ENCODE data around the gene TCEA3. TPM values are rescaled to one million over a fixed set of nuclear protein-coding genes. Genes with fewer than 3 reads are reported as not detected.

Gene TCEA3
- total and polyA plus RNA-seq, 2 experiments from 2014 or later = not detected

DNA sequence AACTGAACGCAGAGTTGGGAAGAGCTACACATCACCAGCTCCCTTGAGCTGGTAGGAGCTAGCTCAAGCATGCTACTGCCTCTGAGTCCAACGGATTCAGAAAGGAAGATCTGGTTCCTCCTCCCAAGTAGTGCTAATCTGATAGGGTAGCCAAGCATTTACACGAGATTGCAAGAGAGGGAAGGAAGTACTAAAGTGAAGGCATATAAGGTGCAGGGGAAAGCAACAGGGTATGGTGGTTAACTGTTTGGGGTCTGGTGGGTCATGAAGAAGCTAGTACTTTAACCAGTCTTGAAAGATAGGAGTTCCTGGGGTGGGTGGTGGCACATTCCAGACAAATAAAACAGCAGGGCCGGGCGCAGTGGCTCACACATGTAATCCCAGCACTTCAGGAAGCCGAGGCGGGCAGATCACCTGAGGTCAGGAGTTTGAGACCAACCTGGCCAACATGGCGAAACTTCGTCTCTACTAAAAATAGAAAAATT, 34.7 kb downstream of the TCEA3 start:
- Mint-ChIP-seq H3K9me3 (peaks cover 5% of the 10 kb centered on the region; the same call in 1 of the 3 replicates), H3K27me3 (ENCODE audit: insufficient read depth, low read depth, poor library complexity) (peaks cover 54% of the 10 kb centered on the region), H3K27ac (no peak overlapping the region), H3K4me3 (no peak overlapping the region), H3K36me3 (ENCODE audit: low read depth) (no peaks in the 10 kb centered on the region), H3K4me1 (peaks cover 11% of the 10 kb centered on the region)
- H3K4me2 ChIP-seq = no peak overlapping the region
- DNase-seq (ENCODE audit: low spot score) (no peak), ATAC-seq (no peak)
- H3K27me3 ChIP-seq (ENCODE audit: insufficient read depth) = peaks cover 93% of the 10 kb centered on the region
- TF ChIP-seq ZNF114 (CRISPR knock-in tag; IDR thresholded peaks at IDR 0.05) = no peak
- TF ChIP-seq CREB1 (CRISPR knock-in tag; IDR thresholded peaks at IDR 0.05; ENCODE audit: low read depth) = no peak
- no peak for TF ChIP-seq JUNB (IDR thresholded peaks at IDR 0.05; ENCODE audit: unreplicated experiment)
- TF ChIP-seq, protein P1, sequence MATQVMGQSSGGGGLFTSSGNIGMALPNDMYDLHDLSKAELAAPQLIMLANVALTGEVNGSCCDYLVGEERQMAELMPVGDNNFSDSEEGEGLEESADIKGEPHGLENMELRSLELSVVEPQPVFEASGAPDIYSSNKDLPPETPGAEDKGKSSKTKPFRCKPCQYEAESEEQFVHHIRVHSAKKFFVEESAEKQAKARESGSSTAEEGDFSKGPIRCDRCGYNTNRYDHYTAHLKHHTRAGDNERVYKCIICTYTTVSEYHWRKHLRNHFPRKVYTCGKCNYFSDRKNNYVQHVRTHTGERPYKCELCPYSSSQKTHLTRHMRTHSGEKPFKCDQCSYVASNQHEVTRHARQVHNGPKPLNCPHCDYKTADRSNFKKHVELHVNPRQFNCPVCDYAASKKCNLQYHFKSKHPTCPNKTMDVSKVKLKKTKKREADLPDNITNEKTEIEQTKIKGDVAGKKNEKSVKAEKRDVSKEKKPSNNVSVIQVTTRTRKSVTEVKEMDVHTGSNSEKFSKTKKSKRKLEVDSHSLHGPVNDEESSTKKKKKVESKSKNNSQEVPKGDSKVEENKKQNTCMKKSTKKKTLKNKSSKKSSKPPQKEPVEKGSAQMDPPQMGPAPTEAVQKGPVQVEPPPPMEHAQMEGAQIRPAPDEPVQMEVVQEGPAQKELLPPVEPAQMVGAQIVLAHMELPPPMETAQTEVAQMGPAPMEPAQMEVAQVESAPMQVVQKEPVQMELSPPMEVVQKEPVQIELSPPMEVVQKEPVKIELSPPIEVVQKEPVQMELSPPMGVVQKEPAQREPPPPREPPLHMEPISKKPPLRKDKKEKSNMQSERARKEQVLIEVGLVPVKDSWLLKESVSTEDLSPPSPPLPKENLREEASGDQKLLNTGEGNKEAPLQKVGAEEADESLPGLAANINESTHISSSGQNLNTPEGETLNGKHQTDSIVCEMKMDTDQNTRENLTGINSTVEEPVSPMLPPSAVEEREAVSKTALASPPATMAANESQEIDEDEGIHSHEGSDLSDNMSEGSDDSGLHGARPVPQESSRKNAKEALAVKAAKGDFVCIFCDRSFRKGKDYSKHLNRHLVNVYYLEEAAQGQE (IDR thresholded peaks at IDR 0.05; ENCODE audit: unreplicated experiment) = no peak
- no peak for TF ChIP-seq EZH2 (IDR thresholded peaks at IDR 0.05; ENCODE audit: low read depth, unreplicated experiment)
- TF ChIP-seq POLR2AphosphoS5 (IDR thresholded peaks at IDR 0.05; ENCODE audit: low read depth) = no peak
- TF ChIP-seq, protein P2, sequence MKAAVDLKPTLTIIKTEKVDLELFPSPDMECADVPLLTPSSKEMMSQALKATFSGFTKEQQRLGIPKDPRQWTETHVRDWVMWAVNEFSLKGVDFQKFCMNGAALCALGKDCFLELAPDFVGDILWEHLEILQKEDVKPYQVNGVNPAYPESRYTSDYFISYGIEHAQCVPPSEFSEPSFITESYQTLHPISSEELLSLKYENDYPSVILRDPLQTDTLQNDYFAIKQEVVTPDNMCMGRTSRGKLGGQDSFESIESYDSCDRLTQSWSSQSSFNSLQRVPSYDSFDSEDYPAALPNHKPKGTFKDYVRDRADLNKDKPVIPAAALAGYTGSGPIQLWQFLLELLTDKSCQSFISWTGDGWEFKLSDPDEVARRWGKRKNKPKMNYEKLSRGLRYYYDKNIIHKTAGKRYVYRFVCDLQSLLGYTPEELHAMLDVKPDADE (IDR thresholded peaks at IDR 0.05) = no peak
- TF ChIP-seq, protein P3, sequence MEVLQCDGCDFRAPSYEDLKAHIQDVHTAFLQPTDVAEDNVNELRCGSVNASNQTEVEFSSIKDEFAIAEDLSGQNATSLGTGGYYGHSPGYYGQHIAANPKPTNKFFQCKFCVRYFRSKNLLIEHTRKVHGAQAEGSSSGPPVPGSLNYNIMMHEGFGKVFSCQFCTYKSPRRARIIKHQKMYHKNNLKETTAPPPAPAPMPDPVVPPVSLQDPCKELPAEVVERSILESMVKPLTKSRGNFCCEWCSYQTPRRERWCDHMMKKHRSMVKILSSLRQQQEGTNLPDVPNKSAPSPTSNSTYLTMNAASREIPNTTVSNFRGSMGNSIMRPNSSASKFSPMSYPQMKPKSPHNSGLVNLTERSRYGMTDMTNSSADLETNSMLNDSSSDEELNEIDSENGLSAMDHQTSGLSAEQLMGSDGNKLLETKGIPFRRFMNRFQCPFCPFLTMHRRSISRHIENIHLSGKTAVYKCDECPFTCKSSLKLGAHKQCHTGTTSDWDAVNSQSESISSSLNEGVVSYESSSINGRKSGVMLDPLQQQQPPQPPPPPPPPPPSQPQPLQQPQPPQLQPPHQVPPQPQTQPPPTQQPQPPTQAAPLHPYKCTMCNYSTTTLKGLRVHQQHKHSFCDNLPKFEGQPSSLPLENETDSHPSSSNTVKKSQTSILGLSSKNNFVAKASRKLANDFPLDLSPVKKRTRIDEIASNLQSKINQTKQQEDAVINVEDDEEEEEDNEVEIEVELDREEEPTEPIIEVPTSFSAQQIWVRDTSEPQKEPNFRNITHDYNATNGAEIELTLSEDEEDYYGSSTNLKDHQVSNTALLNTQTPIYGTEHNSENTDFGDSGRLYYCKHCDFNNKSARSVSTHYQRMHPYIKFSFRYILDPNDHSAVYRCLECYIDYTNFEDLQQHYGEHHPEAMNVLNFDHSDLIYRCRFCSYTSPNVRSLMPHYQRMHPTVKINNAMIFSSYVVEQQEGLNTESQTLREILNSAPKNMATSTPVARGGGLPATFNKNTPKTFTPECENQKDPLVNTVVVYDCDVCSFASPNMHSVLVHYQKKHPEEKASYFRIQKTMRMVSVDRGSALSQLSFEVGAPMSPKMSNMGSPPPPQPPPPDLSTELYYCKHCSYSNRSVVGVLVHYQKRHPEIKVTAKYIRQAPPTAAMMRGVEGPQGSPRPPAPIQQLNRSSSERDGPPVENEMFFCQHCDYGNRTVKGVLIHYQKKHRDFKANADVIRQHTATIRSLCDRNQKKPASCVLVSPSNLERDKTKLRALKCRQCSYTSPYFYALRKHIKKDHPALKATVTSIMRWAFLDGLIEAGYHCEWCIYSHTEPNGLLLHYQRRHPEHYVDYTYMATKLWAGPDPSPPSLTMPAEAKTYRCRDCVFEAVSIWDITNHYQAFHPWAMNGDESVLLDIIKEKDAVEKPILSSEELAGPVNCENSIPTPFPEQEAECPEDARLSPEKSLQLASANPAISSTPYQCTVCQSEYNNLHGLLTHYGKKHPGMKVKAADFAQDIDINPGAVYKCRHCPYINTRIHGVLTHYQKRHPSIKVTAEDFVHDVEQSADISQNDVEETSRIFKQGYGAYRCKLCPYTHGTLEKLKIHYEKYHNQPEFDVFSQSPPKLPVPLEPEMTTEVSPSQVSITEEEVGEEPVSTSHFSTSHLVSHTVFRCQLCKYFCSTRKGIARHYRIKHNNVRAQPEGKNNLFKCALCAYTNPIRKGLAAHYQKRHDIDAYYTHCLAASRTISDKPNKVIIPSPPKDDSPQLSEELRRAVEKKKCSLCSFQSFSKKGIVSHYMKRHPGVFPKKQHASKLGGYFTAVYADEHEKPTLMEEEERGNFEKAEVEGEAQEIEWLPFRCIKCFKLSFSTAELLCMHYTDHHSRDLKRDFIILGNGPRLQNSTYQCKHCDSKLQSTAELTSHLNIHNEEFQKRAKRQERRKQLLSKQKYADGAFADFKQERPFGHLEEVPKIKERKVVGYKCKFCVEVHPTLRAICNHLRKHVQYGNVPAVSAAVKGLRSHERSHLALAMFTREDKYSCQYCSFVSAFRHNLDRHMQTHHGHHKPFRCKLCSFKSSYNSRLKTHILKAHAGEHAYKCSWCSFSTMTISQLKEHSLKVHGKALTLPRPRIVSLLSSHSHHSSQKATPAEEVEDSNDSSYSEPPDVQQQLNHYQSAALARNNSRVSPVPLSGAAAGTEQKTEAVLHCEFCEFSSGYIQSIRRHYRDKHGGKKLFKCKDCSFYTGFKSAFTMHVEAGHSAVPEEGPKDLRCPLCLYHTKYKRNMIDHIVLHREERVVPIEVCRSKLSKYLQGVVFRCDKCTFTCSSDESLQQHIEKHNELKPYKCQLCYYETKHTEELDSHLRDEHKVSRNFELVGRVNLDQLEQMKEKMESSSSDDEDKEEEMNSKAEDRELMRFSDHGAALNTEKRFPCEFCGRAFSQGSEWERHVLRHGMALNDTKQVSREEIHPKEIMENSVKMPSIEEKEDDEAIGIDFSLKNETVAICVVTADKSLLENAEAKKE (CRISPR knock-in tag; IDR thresholded peaks at IDR 0.05) = no peak
- no peak for TF ChIP-seq EZH2phosphoT487 (IDR thresholded peaks at IDR 0.05; ENCODE audit: unreplicated experiment)
- TF ChIP-seq NANOG (IDR thresholded peaks at IDR 0.05; ENCODE audit: borderline replicate concordance) = no peak
- no peak for TF ChIP-seq ZNF331 (CRISPR knock-in tag; IDR thresholded peaks at IDR 0.05; ENCODE audit: low read depth)
- H3F3A ChIP-seq (replicated peaks; ENCODE audit: low read depth) = 0 out of 2 replicates have a peak, but pooled peaks cover 7% of the 10 kb centered on the region
- no peak overlapping the region for H3K27ac ChIP-seq (ENCODE audit: low read depth)
- peaks cover 6% of the 10 kb centered on the region for H3K4me1 ChIP-seq (ENCODE audit: insufficient read depth)
- H3K9me2 ChIP-seq (ENCODE audit: insufficient read depth) = no peaks in the 10 kb centered on the region
- H4K20me1 ChIP-seq (replicated peaks; ENCODE audit: insufficient read depth) = no peaks in the 10 kb centered on the region; the same call in none of the 2 replicates
- no peaks in the 10 kb centered on the region for H3K79me2 ChIP-seq (replicated peaks; ENCODE audit: insufficient read depth)
- H2AFZ ChIP-seq = no peak overlapping the region
- H3K4me3 ChIP-seq = no peak overlapping the region
- H3K36me3 ChIP-seq (ENCODE audit: insufficient read depth) = no peaks in the 10 kb centered on the region
